ENCODE results near the gene SOAT1. TPM values are rescaled to one million over a fixed set of nuclear protein-coding genes. Genes with fewer than 3 reads are reported as not detected.

SOAT1 gene
- total and polyA plus RNA-seq, 2 donors (not counting 1 experiment from before 2014, with no cell fraction given), result 3.1 to 25.1 TPM

DNA sequence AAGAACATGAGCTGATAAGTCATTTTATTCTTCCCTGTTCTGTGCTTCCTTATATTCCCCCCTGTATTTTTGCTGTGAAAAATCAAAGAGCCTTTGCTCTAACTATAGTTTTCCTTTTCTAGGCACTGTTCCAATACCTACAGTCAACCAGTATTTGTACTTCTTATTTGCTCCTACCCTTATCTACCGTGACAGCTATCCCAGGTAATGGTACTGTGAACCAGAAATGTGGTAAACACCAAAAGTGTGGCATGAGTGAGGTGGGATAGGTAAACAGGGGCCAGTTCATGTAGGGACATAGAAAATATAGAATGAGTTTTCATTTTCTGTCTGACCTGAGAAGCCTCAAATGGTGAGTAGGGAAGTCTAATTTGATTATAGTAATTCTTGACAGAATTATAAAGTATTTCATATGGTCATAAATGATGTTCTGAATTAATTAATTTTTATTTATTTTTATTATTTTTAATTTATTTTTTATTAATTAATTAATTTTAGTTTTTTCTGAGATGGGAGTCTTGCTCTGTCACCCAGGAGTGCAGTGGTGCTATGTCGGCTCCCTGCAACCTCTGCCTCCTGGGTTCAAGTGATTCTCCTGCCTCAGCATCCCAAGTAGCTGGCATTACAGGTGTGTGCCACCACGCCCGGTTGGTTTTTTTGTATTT is 49.3 kb downstream of the SOAT1 start:
- Histone ChIP-seq H3K4me1 (ENCODE audit: control insufficient read depth in 2 of 2, insufficient read depth in 2 of 2, low read length in 2 of 2) (peaks cover 0 to 7% of the 10 kb centered on the region in 2 donors), H3K27me3 (replicated peaks in 1 of 4; ENCODE audit: control extremely low read depth in 1 of 4, control insufficient read depth in 3 of 4, insufficient read depth in 4 of 4, low read length in 3 of 4) (no peaks in the 10 kb centered on the region), H3K4me3 (ENCODE audit: control extremely low read depth in 1 of 5, extremely low read depth in 1 of 5, insufficient read depth in 1 of 5, low read depth in 2 of 5, low read length in 4 of 5) (no peak overlapping the region), H3K9ac (ENCODE audit: low read length) (no peak overlapping the region), H3K4me2 (replicated peaks; ENCODE audit: low read depth, low read length, poor library complexity, severe bottlenecking) (no peak overlapping the region), H2AFZ (ENCODE audit: insufficient read depth, low read depth, low read length, poor library complexity, severe bottlenecking) (no peak overlapping the region), H3K79me2 (ENCODE audit: control insufficient read depth, insufficient read depth, low read length) (no peaks in the 10 kb centered on the region), H3K36me3 (replicated peaks in 1 of 2; ENCODE audit: control extremely low read depth in 1 of 2, control insufficient read depth in 1 of 2, extremely low read depth in 1 of 2, insufficient read depth in 2 of 2, low read length in 1 of 2) (peaks cover 4 to 35% of the 10 kb centered on the region in 2 experiments), H3K27ac (ENCODE audit: low read length in 2 of 2) (no peak overlapping the region), H4K20me1 (ENCODE audit: control insufficient read depth, insufficient read depth, low read length, poor library complexity, severe bottlenecking) (no peaks in the 10 kb centered on the region), H3K9me3 (ENCODE audit: control extremely low read depth in 1 of 3, control insufficient read depth in 2 of 3, insufficient read depth in 1 of 3, low read length in 2 of 3) (no peaks in the 10 kb centered on the region)
- DNase-seq (no peak), ATAC-seq (ENCODE audit: low read depth) (no peak)
- TF ChIP-seq, protein P1, sequence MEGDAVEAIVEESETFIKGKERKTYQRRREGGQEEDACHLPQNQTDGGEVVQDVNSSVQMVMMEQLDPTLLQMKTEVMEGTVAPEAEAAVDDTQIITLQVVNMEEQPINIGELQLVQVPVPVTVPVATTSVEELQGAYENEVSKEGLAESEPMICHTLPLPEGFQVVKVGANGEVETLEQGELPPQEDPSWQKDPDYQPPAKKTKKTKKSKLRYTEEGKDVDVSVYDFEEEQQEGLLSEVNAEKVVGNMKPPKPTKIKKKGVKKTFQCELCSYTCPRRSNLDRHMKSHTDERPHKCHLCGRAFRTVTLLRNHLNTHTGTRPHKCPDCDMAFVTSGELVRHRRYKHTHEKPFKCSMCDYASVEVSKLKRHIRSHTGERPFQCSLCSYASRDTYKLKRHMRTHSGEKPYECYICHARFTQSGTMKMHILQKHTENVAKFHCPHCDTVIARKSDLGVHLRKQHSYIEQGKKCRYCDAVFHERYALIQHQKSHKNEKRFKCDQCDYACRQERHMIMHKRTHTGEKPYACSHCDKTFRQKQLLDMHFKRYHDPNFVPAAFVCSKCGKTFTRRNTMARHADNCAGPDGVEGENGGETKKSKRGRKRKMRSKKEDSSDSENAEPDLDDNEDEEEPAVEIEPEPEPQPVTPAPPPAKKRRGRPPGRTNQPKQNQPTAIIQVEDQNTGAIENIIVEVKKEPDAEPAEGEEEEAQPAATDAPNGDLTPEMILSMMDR (IDR thresholded peaks at IDR 0.05), result no peak
- no peak for TF ChIP-seq EZH2 (IDR thresholded peaks at IDR 0.05; ENCODE audit: borderline replicate concordance, insufficient read depth, low read depth, low read length, poor library complexity, severe bottlenecking)
- ChIA-PET CTCF (no interaction called here), POLR2A (no interaction called here)
- H3K9me3 Mint-ChIP-seq (ENCODE audit: insufficient read depth), result no peaks in the 10 kb centered on the region
- H3K27ac Mint-ChIP-seq, result no peak overlapping the region
- H3K27me3 Mint-ChIP-seq, result no peaks in the 10 kb centered on the region
- intact Hi-C loops (cut with micrococcal nuclease), result no loop called here
- no peak overlapping the region for H3K4me3 Mint-ChIP-seq
- WGBS (ENCODE audit: insufficient coverage), result 90% methylated on average over 3 of the region's 4 CpGs
- H3K4me1 Mint-ChIP-seq, result peaks cover 10% of the 10 kb centered on the region

GRCh38 chr1:179351281-179351680 is 57.7 kb downstream of the SOAT1 start:
- intact Hi-C loops (cut with micrococcal nuclease), result no loop called here
- Histone ChIP-seq H3K4me2 (replicated peaks; ENCODE audit: low read depth, low read length, poor library complexity, severe bottlenecking) (no peak overlapping the region), H3K9me3 (ENCODE audit: control extremely low read depth in 1 of 3, control insufficient read depth in 2 of 3, insufficient read depth in 1 of 3, low read length in 2 of 3) (no peaks in the 10 kb centered on the region), H2AFZ (ENCODE audit: insufficient read depth, low read depth, low read length, poor library complexity, severe bottlenecking) (no peak overlapping the region), H3K4me1 (ENCODE audit: control insufficient read depth in 2 of 2, insufficient read depth in 2 of 2, low read length in 2 of 2) (no peaks in the 10 kb centered on the region), H3K4me3 (ENCODE audit: control extremely low read depth in 1 of 5, extremely low read depth in 1 of 5, insufficient read depth in 1 of 5, low read depth in 2 of 5, low read length in 4 of 5) (no peak overlapping the region), H3K9ac (ENCODE audit: low read length) (no peak overlapping the region), H3K36me3 (replicated peaks in 1 of 2; ENCODE audit: control extremely low read depth in 1 of 2, control insufficient read depth in 1 of 2, extremely low read depth in 1 of 2, insufficient read depth in 2 of 2, low read length in 1 of 2) (peaks cover 21 to 35% of the 10 kb centered on the region in 2 experiments), H3K27me3 (replicated peaks in 1 of 4; ENCODE audit: control extremely low read depth in 1 of 4, control insufficient read depth in 3 of 4, insufficient read depth in 4 of 4, low read length in 3 of 4) (no peaks in the 10 kb centered on the region), H3K79me2 (ENCODE audit: control insufficient read depth, insufficient read depth, low read length) (no peaks in the 10 kb centered on the region), H3K27ac (ENCODE audit: low read length in 2 of 2) (no peak overlapping the region), H4K20me1 (ENCODE audit: control insufficient read depth, insufficient read depth, low read length, poor library complexity, severe bottlenecking) (no peaks in the 10 kb centered on the region)
- no peak for ATAC-seq (ENCODE audit: low read depth)
- no peak for DNase-seq
- Mint-ChIP-seq H3K27ac (no peak overlapping the region), H3K4me1 (no peaks in the 10 kb centered on the region), H3K27me3 (no peaks in the 10 kb centered on the region), H3K4me3 (no peak overlapping the region), H3K9me3 (ENCODE audit: insufficient read depth) (no peaks in the 10 kb centered on the region)
- TF ChIP-seq, protein P1 (IDR thresholded peaks at IDR 0.05), result no peak
- TF ChIP-seq EZH2 (IDR thresholded peaks at IDR 0.05; ENCODE audit: borderline replicate concordance, insufficient read depth, low read depth, low read length, poor library complexity, severe bottlenecking), result no peak
- CTCF ChIA-PET, result no interaction called here
- WGBS (ENCODE audit: insufficient coverage), result 100% methylated on average over 3 of the region's 3 CpGs
- POLR2A ChIA-PET, result interaction anchor here (0.6 kb wide), 1 partner anchor 154 kb away, joined by 4 read pairs; no protein-coding TSS in a partner anchor

Measured in B cell (primary cell).